HG02970 (cell line): ENCODE measurements around the gene ATP1A3.
"Not testable (repeated sequence)": the region's sequence is repeated elsewhere in the genome, so short reads cannot be mapped to it uniquely, and the experiment has no call there.

ENCODE experiments used
- ATAC-seq: cut with Tn5 transposase; IDR thresholded peaks from one replicate; pipeline ENCODE4 v1.9.1; 2021; ENCODE audit warnings: mild to moderate bottlenecking, moderate library complexity, moderate number of reproducible peaks; ENCODE audit not compliant: unreplicated experiment, low FRiP score

The ATP1A3 gene

GRCh38 chr19:41955521-41955920 lies 38.5 kb downstream of the ATP1A3 start:
- ATAC-seq, result no peak

GRCh38 chr19:41951686-41952172 lies 42.3 kb downstream of the ATP1A3 start:
- no peak for ATAC-seq

- no peak for ATAC-seq
These were observed 46.9 kb downstream of the ATP1A3 start for GRCh38 chr19:41947091-41947490.

- peak; percentile 83 for ATAC-seq
These were observed 48.8 kb downstream of the ATP1A3 start for GRCh38 chr19:41945135-41945766.

- ATAC-seq, result no peak
These were observed 49.7 kb downstream of the ATP1A3 start for GRCh38 chr19:41944336-41944735.

GRCh38 chr19:41941410-41942202 lies 52.4 kb downstream of the ATP1A3 start:
- no peak for ATAC-seq

GRCh38 chr19:41940731-41941409 lies 53.2 kb downstream of the ATP1A3 start:
- ATAC-seq, result no peak

GRCh38 chr19:41939861-41940730 lies 53.9 kb downstream of the ATP1A3 start:
- no peak for ATAC-seq

- ATAC-seq, result not testable (repeated sequence)
These were observed 54.8 kb downstream of the ATP1A3 start for GRCh38 chr19:41939209-41939608.

- ATAC-seq, result no peak
These were observed 56.2 kb downstream of the ATP1A3 start for GRCh38 chr19:41937525-41938468.

GRCh38 chr19:41936961-41937360 lies 57.1 kb downstream of the ATP1A3 start:
- no peak for ATAC-seq

- ATAC-seq, result no peak
These were observed 57.6 kb downstream of the ATP1A3 start for GRCh38 chr19:41936416-41936850.

GRCh38 chr19:41935760-41936415 lies 58.1 kb downstream of the ATP1A3 start:
- ATAC-seq, result no peak

- no peak for ATAC-seq
These were observed 59.1 kb downstream of the ATP1A3 start for GRCh38 chr19:41934849-41935374.

- ATAC-seq, result no peak
These were observed 60.2 kb downstream of the ATP1A3 start for GRCh38 chr19:41933693-41934426.

- no peak for ATAC-seq
These were observed 61.2 kb downstream of the ATP1A3 start for GRCh38 chr19:41932720-41933332.

- no peak for ATAC-seq
These were observed 61.7 kb downstream of the ATP1A3 start for GRCh38 chr19:41932259-41932719.
